ENCODE data around the gene F13A1. TPM values are rescaled to one million over a fixed set of nuclear protein-coding genes. Genes with fewer than 3 reads are reported as not detected.

F13A1 gene
- polyA plus RNA-seq, 1 of the 3 experiments (the other 2 are of a cell fraction), result not detected

- ChIA-PET POLR2A (no interaction called here), CTCF (no interaction called here)
- no peaks in the 10 kb centered on the region for H3K9me3 ChIP-seq
- no peaks in the 10 kb centered on the region for H3K36me3 ChIP-seq (replicated peaks in 1 of 2; ENCODE audit: control insufficient read depth in 1 of 2, insufficient read depth in 2 of 2, low read length in 1 of 2)
- TF ChIP-seq FOXJ3 (CRISPR knock-in tag; IDR thresholded peaks at IDR 0.05), result no peak
- no peak for TF ChIP-seq RXRA (IDR thresholded peaks at IDR 0.05; ENCODE audit: borderline replicate concordance, low read depth)
- TF ChIP-seq FOSL2 (IDR thresholded peaks at IDR 0.05; ENCODE audit: borderline replicate concordance, low read depth), result no peak
- TF ChIP-seq SMC3 (IDR thresholded peaks at IDR 0.05; ENCODE audit: low read depth, low read length), result no peak
- no peak for TF ChIP-seq POLR2AphosphoS5 (IDR thresholded peaks at IDR 0.05; ENCODE audit: low read depth, low read length)
- no peak for TF ChIP-seq SIN3A (IDR thresholded peaks at IDR 0.05; ENCODE audit: borderline replicate concordance, low read depth, low read length)
- no peak for TF ChIP-seq TAF1 (IDR thresholded peaks at IDR 0.05; ENCODE audit: borderline replicate concordance, low read depth, low read length)
- no peak for TF ChIP-seq TCF12 (IDR thresholded peaks at IDR 0.05)
- no peak for TF ChIP-seq EP300 (IDR thresholded peaks at IDR 0.05; ENCODE audit: borderline replicate concordance in 1 of 2, low read depth in 1 of 2, low read length in 1 of 2)
- no peak for TF ChIP-seq RCOR1 (IDR thresholded peaks at IDR 0.05; ENCODE audit: low read length)
- TF ChIP-seq MAX (IDR thresholded peaks at IDR 0.05; ENCODE audit: low read depth), result no peak
- H3K4me2 ChIP-seq, result no peak overlapping the region
- no peaks in the 10 kb centered on the region for H3K79me2 ChIP-seq (ENCODE audit: insufficient read depth)
- H3K4me1 ChIP-seq (ENCODE audit: control insufficient read depth in 1 of 2, insufficient read depth in 2 of 2, low read depth in 1 of 2, low read length in 1 of 2), result no peaks in the 10 kb centered on the region
- H3K27me3 ChIP-seq (ENCODE audit: insufficient read depth), result no peaks in the 10 kb centered on the region
- H3K9me2 ChIP-seq, result no peaks in the 10 kb centered on the region
- H4K20me1 ChIP-seq (ENCODE audit: insufficient read depth), result no peaks in the 10 kb centered on the region
- no peak overlapping the region for H3K4me3 ChIP-seq (ENCODE audit: low read depth in 2 of 2, low read length in 1 of 2)
- 0% methylated on average over 3 of the region's 3 CpGs for WGBS (ENCODE audit: low lambda C conversion rate)
- no peak overlapping the region for H3K27ac ChIP-seq (ENCODE audit: low read depth in 2 of 2, low read length in 1 of 2)
- no peaks in the 10 kb centered on the region for H3F3A ChIP-seq (replicated peaks; ENCODE audit: insufficient read depth)
- no peak for DNase-seq
- no peak overlapping the region for H2AFZ ChIP-seq (ENCODE audit: low read depth)
- no peak overlapping the region for H3K9ac ChIP-seq
Measured at GRCh38 chr6:6293317-6293716, 27.1 kb downstream of the F13A1 start.

GRCh38 chr6:6287415-6287814 is 33.0 kb downstream of the F13A1 start:
- Histone ChIP-seq H3K9ac (no peak overlapping the region), H3K9me3 (no peaks in the 10 kb centered on the region), H4K20me1 (ENCODE audit: insufficient read depth) (no peaks in the 10 kb centered on the region), H3K4me2 (no peak overlapping the region), H3K79me2 (ENCODE audit: insufficient read depth) (no peaks in the 10 kb centered on the region), H3K36me3 (replicated peaks in 1 of 2; ENCODE audit: control insufficient read depth in 1 of 2, insufficient read depth in 2 of 2, low read length in 1 of 2) (no peaks in the 10 kb centered on the region), H3K27me3 (ENCODE audit: insufficient read depth) (no peaks in the 10 kb centered on the region), H3K4me3 (ENCODE audit: low read depth in 2 of 2, low read length in 1 of 2) (no peak overlapping the region), H3K9me2 (no peaks in the 10 kb centered on the region), H2AFZ (ENCODE audit: low read depth) (no peak overlapping the region), H3F3A (replicated peaks; ENCODE audit: insufficient read depth) (no peaks in the 10 kb centered on the region), H3K4me1 (ENCODE audit: control insufficient read depth in 1 of 2, insufficient read depth in 2 of 2, low read depth in 1 of 2, low read length in 1 of 2) (no peaks in the 10 kb centered on the region), H3K27ac (ENCODE audit: low read depth in 2 of 2, low read length in 1 of 2) (no peak overlapping the region)
- 2% methylated on average over 3 of the region's 3 CpGs for WGBS (ENCODE audit: low lambda C conversion rate)
- ChIA-PET POLR2A (no interaction called here), CTCF (interaction anchor here (1.2 kb wide), 1 partner anchor 29 kb away, joined by 4 read pairs; no protein-coding TSS in a partner anchor)
- DNase-seq, result no peak
- TF ChIP-seq JUND (IDR thresholded peaks at IDR 0.05) (no peak), REST (IDR thresholded peaks at IDR 0.05; ENCODE audit: low read depth, low read length) (no peak)

Measured in SK-N-SH (cell line).